Neuron (in vitro differentiated cells): ENCODE results near the gene DHRS3.
A peak's percentile ranks its signal among the peaks of the same experiment; 100 is the strongest.

Source experiments
- H2AFZ ChIP-seq: one replicate; pipeline ENCODE4 v1.6.1; 2013; ENCODE audit warnings: low read depth, mild to moderate bottlenecking, inconsistent platforms, low read length, moderate library complexity
- H3K27me3 ChIP-seq: one replicate; pipeline ENCODE4 v1.6.1; 2013; ENCODE audit warnings: low read length; ENCODE audit not compliant: insufficient read depth
- H3K36me3 ChIP-seq: one replicate; pipeline ENCODE4 v1.6.1; 2013; ENCODE audit warnings: low read length; ENCODE audit not compliant: insufficient read depth
- H3K4me1 ChIP-seq: one replicate; pipeline ENCODE4 v1.6.1; 2013; ENCODE audit warnings: low read length; ENCODE audit not compliant: insufficient read depth
- H3K4me3 ChIP-seq: 2 replicates; pipeline ENCODE4 v1.5.1; 2013; ENCODE audit warnings: mild to moderate bottlenecking, low read length, moderate library complexity
- H3K9me3 ChIP-seq: one replicate; pipeline ENCODE4 v1.6.1; 2013; ENCODE audit warnings: low read length

DHRS3 gene

GRCh38 chr1:12631571-12631970 is 13.6 kb upstream of the DHRS3 start:
- no peak overlapping the region for H2AFZ ChIP-seq
- no peaks in the 10 kb centered on the region for H3K27me3 ChIP-seq
- no peaks in the 10 kb centered on the region for H3K36me3 ChIP-seq
- H3K4me3 ChIP-seq = no peak overlapping the region
- no peaks in the 10 kb centered on the region for H3K9me3 ChIP-seq
- H3K4me1 ChIP-seq = no peaks in the 10 kb centered on the region

- H3K36me3 ChIP-seq = no peaks in the 10 kb centered on the region
- H3K4me3 ChIP-seq = no peak overlapping the region
- no peaks in the 10 kb centered on the region for H3K9me3 ChIP-seq
- no peaks in the 10 kb centered on the region for H3K4me1 ChIP-seq
- no peaks in the 10 kb centered on the region for H3K27me3 ChIP-seq
- H2AFZ ChIP-seq = no peak overlapping the region
Observed at GRCh38 chr1:12630946-12631530, 13.0 kb upstream of the DHRS3 start.

DNA sequence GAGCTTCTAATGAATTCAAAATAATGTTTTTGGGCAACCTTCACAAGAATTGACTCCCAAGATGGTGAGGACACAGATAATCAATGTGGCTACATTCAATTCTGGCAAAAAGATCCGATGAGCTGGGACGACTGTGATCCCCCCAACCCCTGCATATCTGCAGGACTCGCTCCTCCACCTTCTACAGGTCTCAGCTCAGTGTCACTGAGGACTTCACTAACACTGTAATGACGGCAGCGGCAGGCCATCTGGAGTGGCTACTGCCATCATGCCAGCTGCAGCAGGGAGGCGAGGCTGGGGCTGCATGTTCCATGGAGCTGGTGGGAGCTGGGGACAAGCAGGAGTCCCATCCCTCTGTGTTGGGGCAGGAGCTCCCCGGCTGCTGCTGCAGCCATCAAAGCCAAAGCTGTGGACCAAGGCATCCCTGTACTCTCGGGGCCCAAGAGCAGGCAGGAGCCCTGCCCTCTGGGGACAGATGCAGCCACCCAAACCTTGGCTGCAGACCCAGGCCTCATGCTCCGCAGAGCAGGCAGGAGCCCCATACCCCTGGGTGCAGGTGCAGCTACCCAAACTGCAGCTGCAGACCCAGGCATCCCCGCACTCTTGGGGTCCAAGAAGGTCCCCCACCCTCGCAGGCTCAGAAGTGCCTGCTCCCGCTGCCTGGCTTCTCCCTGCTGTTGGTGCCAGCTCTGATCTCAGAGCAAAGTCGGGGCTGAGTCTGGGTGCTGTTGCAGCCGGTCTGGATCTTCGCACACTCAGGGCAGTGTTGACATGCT is 12.2 kb upstream of the DHRS3 start:
- Histone ChIP-seq H3K4me1 (no peaks in the 10 kb centered on the region), H2AFZ (no peak overlapping the region), H3K4me3 (no peak overlapping the region)

GRCh38 chr1:12629511-12629956 is 11.5 kb upstream of the DHRS3 start:
- no peaks in the 10 kb centered on the region for H3K9me3 ChIP-seq
- H2AFZ ChIP-seq = no peak overlapping the region
- no peaks in the 10 kb centered on the region for H3K27me3 ChIP-seq
- no peaks in the 10 kb centered on the region for H3K36me3 ChIP-seq
- H3K4me1 ChIP-seq = no peaks in the 10 kb centered on the region
- no peak overlapping the region for H3K4me3 ChIP-seq

More for the DNA sequence above, 12.2 kb upstream of the DHRS3 start:
- H3K27me3 ChIP-seq = no peaks in the 10 kb centered on the region
- no peaks in the 10 kb centered on the region for H3K36me3 ChIP-seq
- no peaks in the 10 kb centered on the region for H3K9me3 ChIP-seq

DNA sequence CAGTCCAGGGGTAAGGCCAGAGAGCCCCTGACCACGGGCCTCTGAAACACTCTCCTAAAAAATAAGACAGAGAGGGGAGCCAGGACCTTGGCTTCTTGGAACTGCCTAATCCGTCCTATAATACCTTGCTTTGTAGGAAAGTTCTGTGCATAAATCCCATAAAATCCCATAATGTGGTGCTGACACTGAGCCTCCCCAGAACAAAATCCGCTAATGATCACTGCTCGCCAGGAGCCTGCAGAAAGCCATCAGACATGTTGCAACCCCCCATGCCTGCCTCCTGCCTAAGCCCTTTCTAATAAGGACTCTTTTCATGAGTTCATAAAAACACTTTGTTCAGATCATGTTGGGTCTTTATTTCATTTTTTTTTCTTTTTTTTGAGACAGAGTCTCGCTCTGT is 9.3 kb upstream of the DHRS3 start:
- no peaks in the 10 kb centered on the region for H3K4me1 ChIP-seq
- H3K9me3 ChIP-seq = no peaks in the 10 kb centered on the region
- H2AFZ ChIP-seq = no peak overlapping the region
- H3K36me3 ChIP-seq = no peaks in the 10 kb centered on the region
- H3K27me3 ChIP-seq = no peaks in the 10 kb centered on the region
- no peak overlapping the region for H3K4me3 ChIP-seq

DNA sequence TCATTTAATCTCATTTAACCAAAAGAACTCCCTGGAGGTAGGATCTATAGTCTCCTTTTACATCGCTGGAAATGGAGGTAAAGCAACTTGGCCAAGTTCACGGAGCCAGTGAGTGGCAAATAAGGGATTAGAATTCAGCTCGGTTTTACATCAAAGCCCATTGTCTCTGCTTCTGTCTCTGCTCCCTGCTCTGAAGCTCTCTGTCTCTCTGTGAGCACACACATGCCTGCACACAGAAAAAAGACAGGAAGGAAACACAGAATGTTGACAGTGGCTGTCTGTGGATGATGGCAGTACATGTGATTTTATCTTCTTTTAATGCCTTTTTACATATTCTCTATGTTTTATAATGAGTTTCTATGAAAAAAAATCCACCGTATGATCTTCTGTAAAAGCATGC is 8.9 kb upstream of the DHRS3 start:
- Histone ChIP-seq H3K9me3 (no peaks in the 10 kb centered on the region), H3K27me3 (no peaks in the 10 kb centered on the region), H3K4me3 (no peak overlapping the region), H3K36me3 (no peaks in the 10 kb centered on the region), H3K4me1 (no peaks in the 10 kb centered on the region), H2AFZ (no peak overlapping the region)

- Histone ChIP-seq H3K4me1 (peaks cover 6% of the 10 kb centered on the region), H3K36me3 (no peaks in the 10 kb centered on the region), H3K4me3 (no peak overlapping the region), H3K9me3 (no peaks in the 10 kb centered on the region), H3K27me3 (no peaks in the 10 kb centered on the region), H2AFZ (no peak overlapping the region)
Observed at GRCh38 chr1:12625276-12625675, 7.3 kb upstream of the DHRS3 start.

GRCh38 chr1:12622506-12622905 is 4.5 kb upstream of the DHRS3 start:
- no peaks in the 10 kb centered on the region for H3K27me3 ChIP-seq
- no peaks in the 10 kb centered on the region for H3K36me3 ChIP-seq
- H2AFZ ChIP-seq = no peak overlapping the region
- H3K4me3 ChIP-seq = no peak overlapping the region
- H3K9me3 ChIP-seq = no peaks in the 10 kb centered on the region
- peaks cover 23% of the 10 kb centered on the region for H3K4me1 ChIP-seq

- Histone ChIP-seq H3K27me3 (peaks cover 5% of the 10 kb centered on the region), H3K9me3 (no peaks in the 10 kb centered on the region), H3K36me3 (no peaks in the 10 kb centered on the region), H3K4me3 (no peak overlapping the region), H3K4me1 (peaks cover 32% of the 10 kb centered on the region), H2AFZ (no peak overlapping the region)
Observed at GRCh38 chr1:12621346-12622335, 3.6 kb upstream of the DHRS3 start.

DNA sequence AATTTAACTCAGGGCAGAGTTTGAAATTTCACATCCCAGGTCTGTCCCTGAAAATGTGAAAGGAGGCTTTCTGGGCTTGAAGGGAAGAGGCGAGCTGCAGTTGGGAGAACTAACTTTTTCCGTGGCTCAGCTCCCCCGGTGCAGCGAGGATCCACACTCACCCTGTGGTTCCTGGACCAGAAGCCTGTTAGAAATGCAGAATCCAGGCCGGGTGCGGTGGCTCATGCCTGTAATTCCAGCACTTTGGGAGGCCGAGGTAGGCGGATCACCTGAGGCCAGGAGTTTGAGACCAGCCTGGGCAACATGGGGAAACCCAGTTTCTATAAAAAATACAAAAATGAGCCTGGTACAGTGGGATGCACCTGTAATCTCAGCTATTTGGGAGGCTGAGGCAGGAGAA is 2.9 kb upstream of the DHRS3 start:
- H3K4me1 ChIP-seq = peaks cover 39% of the 10 kb centered on the region
- no peak overlapping the region for H2AFZ ChIP-seq
- no peak overlapping the region for H3K4me3 ChIP-seq
- no peaks in the 10 kb centered on the region for H3K36me3 ChIP-seq
- H3K9me3 ChIP-seq = no peaks in the 10 kb centered on the region
- peaks cover 5% of the 10 kb centered on the region for H3K27me3 ChIP-seq

DNA sequence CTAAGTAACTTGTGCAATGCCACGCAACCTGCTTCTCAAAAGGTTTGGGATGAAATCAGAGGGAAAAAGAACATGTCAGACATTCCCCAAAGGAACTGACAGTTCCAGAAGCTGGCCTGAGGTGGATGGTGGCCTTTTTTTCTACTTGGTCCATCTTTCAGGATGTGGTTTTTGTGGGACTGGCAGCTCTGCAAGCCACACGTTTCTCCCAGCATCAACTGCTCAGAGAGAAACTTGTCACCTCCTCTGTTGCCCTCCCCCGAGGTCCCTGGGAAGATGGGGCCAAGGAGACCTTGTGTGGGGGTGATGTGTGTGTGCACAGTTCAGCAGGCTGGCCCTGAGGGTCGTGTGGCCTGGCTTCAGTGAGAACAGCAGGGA is 2.5 kb upstream of the DHRS3 start:
- H3K4me3 ChIP-seq = no peak overlapping the region
- H2AFZ ChIP-seq = no peak overlapping the region
- H3K36me3 ChIP-seq = no peaks in the 10 kb centered on the region
- H3K27me3 ChIP-seq = peaks cover 5% of the 10 kb centered on the region
- H3K4me1 ChIP-seq = peaks cover 43% of the 10 kb centered on the region
- H3K9me3 ChIP-seq = no peaks in the 10 kb centered on the region

- Histone ChIP-seq H3K9me3 (no peaks in the 10 kb centered on the region), H3K4me3 (peak overlapping the region; percentile 75), H3K36me3 (no peaks in the 10 kb centered on the region), H3K4me1 (peaks cover 48% of the 10 kb centered on the region), H3K27me3 (peaks cover 5% of the 10 kb centered on the region), H2AFZ (no peak overlapping the region)
Observed at GRCh38 chr1:12619792-12620487, 1.9 kb upstream of the DHRS3 start.
